Calu3 (cell line): ENCODE measurements around the gene TADA2A. TPM values are rescaled to one million over a fixed set of nuclear protein-coding genes. Genes with fewer than 3 reads are reported as not detected.

Source experiments
- BruUV-seq: library from RNA; stranded (reverse); fragments of 400-500 nt; replicated peaks from 2 replicates; lab custom pipeline; 2021; lab: Mats Ljungman, UMichigan
- CTCF ChIA-PET: fragments of 300-600 bp; sonication (Branson Sonifier 250); formaldehyde crosslinking; loops from one replicate; lab custom pipeline; 2022; ENCODE audit warnings: antibody characterized with exemption; lab: Charles Lee
- DNase-seq: peaks from one replicate; pipeline ENCODE4 v3.0.0; 2022
- H3K27ac Mint-ChIP-seq: one replicate; pipeline ENCODE4 v1.8.0; 2022; ENCODE audit warnings: mixed read lengths; ENCODE audit not compliant: unreplicated experiment
- H3K27me3 Mint-ChIP-seq: one replicate; pipeline ENCODE4 v1.8.0; 2022; ENCODE audit warnings: mixed read lengths; ENCODE audit not compliant: unreplicated experiment
- H3K36me3 Mint-ChIP-seq: one replicate; pipeline ENCODE4 v1.8.0; 2022; ENCODE audit warnings: mild to moderate bottlenecking, moderate library complexity, mixed read lengths; ENCODE audit not compliant: insufficient read depth, unreplicated experiment
- H3K4me1 Mint-ChIP-seq: one replicate; pipeline ENCODE4 v1.8.0; 2022; ENCODE audit warnings: mild to moderate bottlenecking, low read depth, mixed read lengths; ENCODE audit not compliant: unreplicated experiment
- H3K4me3 Mint-ChIP-seq: one replicate; pipeline ENCODE4 v1.8.0; 2022; ENCODE audit warnings: mild to moderate bottlenecking, low read depth, moderate library complexity, mixed read lengths; ENCODE audit not compliant: unreplicated experiment
- H3K9me3 Mint-ChIP-seq: one replicate; pipeline ENCODE4 v1.8.0; 2022; ENCODE audit warnings: low read depth, mixed read lengths; ENCODE audit not compliant: unreplicated experiment
- intact Hi-C: fragments of 100-400 bp; cut with micrococcal nuclease; formaldehyde crosslinking; loops from one replicate; pipeline ENCODE4 v1.10.0; 2022; ENCODE audit not compliant: unreplicated experiment
- total RNA-seq: library from RNA; stranded (reverse); gene quantifications from 2 replicates; pipeline ENCODE4 v1.2.3, GENCODE V29; 2022
- TF ChIP-seq, protein P1 (sequence below): fragments of 200-600 bp; IDR thresholded peaks from one replicate; pipeline ENCODE4 v1.8.0; 2022; ENCODE audit warnings: antibody characterized with exemption; ENCODE audit not compliant: unreplicated experiment

TADA2A gene
- total RNA-seq, 1 experiment from 2014 or later: 102 TPM

DNA sequence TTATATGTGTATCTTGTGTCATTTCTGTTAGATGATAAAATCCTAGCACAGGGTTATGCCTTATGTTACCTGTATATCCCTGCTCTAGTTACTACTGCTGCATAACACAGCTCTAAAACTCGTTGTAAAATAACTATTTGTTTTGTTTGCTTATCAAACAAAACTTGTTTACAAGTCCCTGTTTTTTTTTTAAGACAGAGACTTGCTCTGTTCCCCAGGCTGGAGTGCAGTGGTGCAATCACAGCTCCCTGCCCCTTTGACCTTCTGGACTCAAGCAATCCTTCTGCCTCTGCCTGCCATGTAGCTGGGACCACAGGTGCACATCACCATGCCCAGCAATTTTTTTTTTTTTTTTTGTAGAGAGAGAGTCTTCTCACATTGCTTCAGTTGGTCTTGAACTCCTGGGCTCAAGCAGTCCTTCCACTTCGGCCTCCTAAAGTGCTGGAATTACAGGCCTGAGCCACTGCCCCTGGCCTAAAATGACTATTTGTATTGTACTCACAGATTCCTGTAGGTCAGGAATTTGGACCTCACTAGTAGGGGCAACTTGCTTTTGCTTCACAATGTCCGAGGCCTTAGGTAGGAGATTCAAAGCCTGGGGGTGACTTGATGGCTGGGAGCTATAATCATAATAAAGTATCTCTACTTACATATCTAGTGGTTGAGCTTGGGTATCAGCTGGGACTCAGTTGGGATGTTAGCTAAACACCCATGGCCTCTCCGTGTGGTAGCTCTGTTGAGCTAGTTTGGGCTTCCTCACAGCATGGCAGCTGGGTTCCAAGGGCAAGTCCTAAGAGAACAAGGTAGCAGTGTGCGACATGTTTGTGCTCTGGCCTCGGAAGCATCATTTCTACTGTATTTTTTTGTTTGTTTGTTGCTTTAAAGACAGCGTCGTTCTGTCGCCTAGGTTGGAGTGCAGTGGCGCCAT lies 95.6 kb downstream of the TADA2A start:
- no peak for DNase-seq
- no TSS peak for BruUV-seq
- CTCF ChIA-PET: interaction anchor here (0.6 to 0.9 kb wide), 5 partner anchors 12 to 957 kb away, joined by 3 to 5 read pairs (median 4); partner anchors contain the start of gene GGNBP2
- Mint-ChIP-seq H3K27me3 (no peaks in the 10 kb centered on the region), H3K36me3 (peaks cover 24% of the 10 kb centered on the region), H3K4me3 (no peak overlapping the region), H3K27ac (no peak overlapping the region), H3K9me3 (no peaks in the 10 kb centered on the region), H3K4me1 (peaks cover 5% of the 10 kb centered on the region)
- TF ChIP-seq, protein P1, sequence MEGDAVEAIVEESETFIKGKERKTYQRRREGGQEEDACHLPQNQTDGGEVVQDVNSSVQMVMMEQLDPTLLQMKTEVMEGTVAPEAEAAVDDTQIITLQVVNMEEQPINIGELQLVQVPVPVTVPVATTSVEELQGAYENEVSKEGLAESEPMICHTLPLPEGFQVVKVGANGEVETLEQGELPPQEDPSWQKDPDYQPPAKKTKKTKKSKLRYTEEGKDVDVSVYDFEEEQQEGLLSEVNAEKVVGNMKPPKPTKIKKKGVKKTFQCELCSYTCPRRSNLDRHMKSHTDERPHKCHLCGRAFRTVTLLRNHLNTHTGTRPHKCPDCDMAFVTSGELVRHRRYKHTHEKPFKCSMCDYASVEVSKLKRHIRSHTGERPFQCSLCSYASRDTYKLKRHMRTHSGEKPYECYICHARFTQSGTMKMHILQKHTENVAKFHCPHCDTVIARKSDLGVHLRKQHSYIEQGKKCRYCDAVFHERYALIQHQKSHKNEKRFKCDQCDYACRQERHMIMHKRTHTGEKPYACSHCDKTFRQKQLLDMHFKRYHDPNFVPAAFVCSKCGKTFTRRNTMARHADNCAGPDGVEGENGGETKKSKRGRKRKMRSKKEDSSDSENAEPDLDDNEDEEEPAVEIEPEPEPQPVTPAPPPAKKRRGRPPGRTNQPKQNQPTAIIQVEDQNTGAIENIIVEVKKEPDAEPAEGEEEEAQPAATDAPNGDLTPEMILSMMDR: no peak
- intact Hi-C loops: no loop called here

DNA sequence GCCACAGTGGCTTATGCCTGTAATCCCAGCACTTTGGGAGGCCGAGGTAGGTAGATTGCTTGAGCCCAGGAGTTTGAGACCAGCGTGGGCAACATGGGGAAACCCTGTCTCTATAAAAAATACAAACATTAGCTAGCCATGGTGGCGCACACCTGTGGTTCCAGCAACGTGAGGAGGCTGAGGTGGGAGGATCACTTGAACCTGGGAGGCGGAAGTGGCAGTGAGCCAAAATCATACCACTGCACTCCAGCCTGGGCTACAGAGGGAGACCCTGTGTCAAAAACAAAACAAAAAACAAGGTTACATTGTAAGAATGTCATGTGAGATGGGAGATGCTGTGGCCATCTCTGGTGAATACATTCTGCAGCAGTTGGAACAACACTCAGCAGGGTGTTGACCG lies 96.5 kb downstream of the TADA2A start:
- TF ChIP-seq, protein P1: no peak
- Mint-ChIP-seq H3K27ac (no peak overlapping the region), H3K4me1 (peaks cover 5% of the 10 kb centered on the region), H3K4me3 (no peak overlapping the region), H3K9me3 (no peaks in the 10 kb centered on the region), H3K36me3 (peaks cover 32% of the 10 kb centered on the region), H3K27me3 (no peaks in the 10 kb centered on the region)
- DNase-seq: no peak
- intact Hi-C loops: no loop called here
- CTCF ChIA-PET: interaction anchor here (0.6 to 0.9 kb wide), 2 partner anchors 11 to 164 kb away, joined by 3 to 5 read pairs; no protein-coding TSS in a partner anchor
- BruUV-seq: no TSS peak

DNA sequence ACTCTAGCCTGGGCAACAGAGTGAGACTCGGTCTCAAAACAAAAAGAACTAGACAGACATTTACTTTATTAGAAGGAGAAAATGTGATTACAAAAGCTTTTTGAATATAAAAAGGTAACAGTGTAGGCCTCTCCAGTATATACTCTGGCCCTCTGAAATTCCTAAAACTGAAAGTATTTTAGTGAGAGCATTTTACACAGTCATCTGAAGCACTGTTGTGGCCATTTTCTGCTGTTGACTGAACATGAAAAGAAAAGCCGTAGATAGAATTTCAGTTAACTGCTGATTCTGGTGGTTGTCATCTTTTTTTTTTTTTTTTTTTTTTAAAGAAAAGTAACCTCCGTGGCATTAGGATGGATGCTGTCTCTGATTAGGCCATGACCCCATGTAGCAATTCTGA lies 98.6 kb downstream of the TADA2A start:
- DNase-seq: no peak
- BruUV-seq: no TSS peak
- no peaks in the 10 kb centered on the region for H3K27me3 Mint-ChIP-seq
- no peak overlapping the region for H3K27ac Mint-ChIP-seq
- CTCF ChIA-PET: interaction anchor here (0.7 to 1.7 kb wide), 4 partner anchors 17 to 317 kb away, joined by 4 to 9 read pairs (median 5); no protein-coding TSS in a partner anchor
- intact Hi-C loops: no loop called here
- TF ChIP-seq, protein P1: no peak
- H3K36me3 Mint-ChIP-seq: peaks cover 24% of the 10 kb centered on the region
- no peaks in the 10 kb centered on the region for H3K9me3 Mint-ChIP-seq
- H3K4me1 Mint-ChIP-seq: no peaks in the 10 kb centered on the region
- H3K4me3 Mint-ChIP-seq: no peak overlapping the region

DNA sequence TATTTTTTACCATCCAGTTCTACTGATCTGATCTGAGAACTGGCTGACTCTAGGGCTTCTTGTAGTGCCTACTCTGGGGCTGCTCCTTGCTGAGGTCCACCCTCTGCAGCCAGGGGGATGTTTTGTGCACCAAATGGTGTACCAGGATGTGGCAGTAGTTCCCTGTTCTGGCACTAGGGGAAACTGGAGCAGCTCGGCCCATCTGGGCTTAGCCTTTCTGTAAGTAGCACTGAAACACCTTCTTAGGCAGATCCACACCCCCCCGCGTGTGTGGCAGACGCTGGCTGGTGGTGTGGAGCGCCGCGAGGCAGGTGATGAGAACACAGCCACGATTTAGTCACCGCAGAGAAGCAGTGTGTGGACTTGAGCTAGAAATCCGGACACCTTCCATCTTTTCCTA lies 100.0 kb downstream of the TADA2A start:
- Mint-ChIP-seq H3K27ac (no peak overlapping the region), H3K4me3 (no peak overlapping the region), H3K9me3 (no peaks in the 10 kb centered on the region), H3K4me1 (no peaks in the 10 kb centered on the region), H3K27me3 (no peaks in the 10 kb centered on the region), H3K36me3 (peaks cover 37% of the 10 kb centered on the region)
- TF ChIP-seq, protein P1: peak; percentile 98
- BruUV-seq: no TSS peak
- DNase-seq: peak; percentile 77
- CTCF ChIA-PET: interaction anchor here (0.6 to 1.9 kb wide), 7 partner anchors 9 to 1693 kb away, joined by 3 to 6 read pairs (median 3); partner anchors contain the start of gene RPL19
- intact Hi-C loops: loop anchor here (1.0 kb wide), 1 partner anchor 11 kb away; no protein-coding TSS in a partner anchor
